OCI-LY7 (cell line): ENCODE data around the gene SRRM2. TPM values are rescaled to one million over a fixed set of nuclear protein-coding genes. Genes with fewer than 3 reads are reported as not detected.

Source experiments
- BruUV-seq: library from RNA; stranded (reverse); fragments of 400-500 nt; replicated peaks from 2 replicates; lab custom pipeline; 2021; lab: Mats Ljungman, UMichigan
- CTCF ChIA-PET: fragments of 300-600 bp; sonication (Branson Sonifier 250); formaldehyde crosslinking; loops from one replicate; lab custom pipeline; 2022; ENCODE audit warnings: antibody characterized with exemption; ENCODE audit not compliant: unreplicated experiment; lab: Charles Lee
- POLR2A ChIA-PET: fragments of 300-600 bp; sonication (Branson Sonifier 250); formaldehyde crosslinking; loops from one replicate; lab custom pipeline; 2022; ENCODE audit warnings: antibody characterized with exemption; lab: Charles Lee
- DNase-seq: peaks from one replicate; pipeline ENCODE4 v3.0.0-alpha.2; 2015; ENCODE audit warnings: low spot score
- H2AFZ ChIP-seq: fragments of 200-600 bp; sonication (generic), shearing (Covaris generic); 2 replicates; pipeline ENCODE4 v1.6.1; 2014; ENCODE audit warnings: mild to moderate bottlenecking, antibody characterized with exemption, low read length, moderate library complexity
- H3K27ac ChIP-seq: fragments of 200-600 bp; sonication (generic); 2 replicates; pipeline ENCODE4 v1.5.1; 2014; ENCODE audit warnings: mixed run types, low read depth, mild to moderate bottlenecking, moderate library complexity, low read length, inconsistent platforms; ENCODE audit not compliant: poor library complexity, severe bottlenecking
- H3K36me3 ChIP-seq: fragments of 200-600 bp; sonication (generic); 2 replicates; pipeline ENCODE4 v1.6.1; 2014; ENCODE audit warnings: mild to moderate bottlenecking, antibody characterized with exemption, low read length, moderate library complexity, mixed read lengths; ENCODE audit not compliant: insufficient read depth
- H3K4me1 ChIP-seq: fragments of 200-600 bp; sonication (generic); 2 replicates; pipeline ENCODE4 v1.5.1; 2014; ENCODE audit warnings: mild to moderate bottlenecking, low read length; ENCODE audit not compliant: insufficient read depth, poor library complexity, severe bottlenecking
- H3K4me2 ChIP-seq: fragments of 200-600 bp; sonication (generic); 2 replicates; pipeline ENCODE4 v1.6.1; 2014; ENCODE audit warnings: mild to moderate bottlenecking, low read length
- H3K4me3 ChIP-seq: fragments of 200-600 bp; sonication (generic); 2 replicates; pipeline ENCODE4 v1.5.1; 2014; ENCODE audit warnings: mild to moderate bottlenecking, low read depth, low read length; ENCODE audit not compliant: poor library complexity, severe bottlenecking
- H3K79me2 ChIP-seq: fragments of 200-600 bp; sonication (generic); 2 replicates; pipeline ENCODE4 v1.6.1; 2016; ENCODE audit warnings: low read depth, mild to moderate bottlenecking, low read length, moderate library complexity, mixed read lengths; ENCODE audit not compliant: insufficient read depth
- H3K9me2 ChIP-seq: fragments of 200-600 bp; sonication (generic); 2 replicates; pipeline ENCODE4 v1.6.1; 2016; ENCODE audit warnings: mild to moderate bottlenecking, low read length, mixed read lengths; ENCODE audit not compliant: insufficient read depth
- H3K9me3 ChIP-seq: fragments of 200-600 bp; sonication (generic); 2 replicates; pipeline ENCODE4 v1.6.1; 2014; ENCODE audit warnings: mild to moderate bottlenecking, mixed run types, low read length, mixed read lengths
- H4K20me1 ChIP-seq: fragments of 200-600 bp; sonication (generic); 2 replicates; pipeline ENCODE4 v1.6.1; 2014; ENCODE audit warnings: mild to moderate bottlenecking, antibody characterized with exemption, low read length, moderate library complexity, mixed read lengths; ENCODE audit not compliant: insufficient read depth
- CTCF ChIP-seq: fragments of 200-600 bp; sonication (generic); conservative IDR thresholded peaks from 2 replicates; pipeline ENCODE4 v1.5.1; 2014; ENCODE audit warnings: mild to moderate bottlenecking, antibody characterized with exemption, low read length, moderate library complexity, mixed read lengths
- EZH2phosphoT487 ChIP-seq: fragments of 200-600 bp; sonication (generic); IDR thresholded peaks from 2 replicates; pipeline ENCODE4 v1.6.1; 2018; ENCODE audit warnings: low read depth, borderline replicate concordance, mild to moderate bottlenecking, mixed run types, antibody characterized with exemption, low read length, moderate library complexity, mixed read lengths
- intact Hi-C: fragments of 100-400 bp; cut with micrococcal nuclease; formaldehyde crosslinking; loops from one replicate; pipeline ENCODE4 v1.10.0; 2022; ENCODE audit not compliant: unreplicated experiment
- total RNA-seq, 2 experiments: library from RNA; depleted of rRNA in 1 of 2; stranded (reverse); fragments of >200 nt in 1 of 2; shearing (Covaris generic) in 1 of 2; gene quantifications; 2 replicates each; pipeline ENCODE4 v1.2.3, GENCODE V29; 2014 to 2022

Gene SRRM2
- total RNA-seq, 2 experiments from 2014 or later, result 208 to 819 TPM

- ChIA-PET CTCF (no interaction called here), POLR2A (no interaction called here)
- TF ChIP-seq CTCF (no peak), EZH2phosphoT487 (no peak)
- peaks cover 54% of the 10 kb centered on the region for H3K36me3 ChIP-seq
- no peak for DNase-seq
- no peaks in the 10 kb centered on the region for H3K9me3 ChIP-seq
- H2AFZ ChIP-seq, result no peak overlapping the region
- H3K9me2 ChIP-seq, result no peaks in the 10 kb centered on the region
- BruUV-seq, result no TSS peak
- peak overlapping the region; percentile 89 for H3K4me2 ChIP-seq
- H3K79me2 ChIP-seq, result peaks cover 26% of the 10 kb centered on the region
- H3K27ac ChIP-seq, result no peak overlapping the region
- peak overlapping the region; percentile 89 for H3K4me3 ChIP-seq
- H3K4me1 ChIP-seq, result peaks cover 18% of the 10 kb centered on the region
- intact Hi-C loops, result no loop called here
- peaks cover 10% of the 10 kb centered on the region; the same call in 1 of the 2 replicates for H4K20me1 ChIP-seq
Observed at GRCh38 chr16:2775131-2775716, 22.8 kb downstream of the SRRM2 start.

GRCh38 chr16:2775765-2776499, 23.5 kb downstream of the SRRM2 start:
- Histone ChIP-seq H4K20me1 (peaks cover 10% of the 10 kb centered on the region; the same call in 1 of the 2 replicates), H3K27ac (peak overlapping the region; percentile 40), H3K79me2 (peaks cover 26% of the 10 kb centered on the region), H3K4me1 (peaks cover 18% of the 10 kb centered on the region), H3K36me3 (peaks cover 47% of the 10 kb centered on the region), H3K9me2 (no peaks in the 10 kb centered on the region), H3K4me2 (peak overlapping the region; percentile 89), H3K9me3 (no peaks in the 10 kb centered on the region), H3K4me3 (peak overlapping the region; percentile 89), H2AFZ (no peak overlapping the region)
- no TSS peak for BruUV-seq
- CTCF ChIA-PET, result no interaction called here
- POLR2A ChIA-PET, result interaction anchor here (0.6 to 0.8 kb wide), 2 partner anchors 47 to 947 kb away, joined by 3 read pairs; no protein-coding TSS in a partner anchor
- intact Hi-C loops, result loop anchor here (2.0 kb wide), 1 partner anchor 23 kb away; the partner anchor contains the start of gene SRRM2
- TF ChIP-seq EZH2phosphoT487 (no peak), CTCF (no peak)
- DNase-seq, result no peak
